ENCODE results near the gene PSENEN.

The PSENEN gene

DNA sequence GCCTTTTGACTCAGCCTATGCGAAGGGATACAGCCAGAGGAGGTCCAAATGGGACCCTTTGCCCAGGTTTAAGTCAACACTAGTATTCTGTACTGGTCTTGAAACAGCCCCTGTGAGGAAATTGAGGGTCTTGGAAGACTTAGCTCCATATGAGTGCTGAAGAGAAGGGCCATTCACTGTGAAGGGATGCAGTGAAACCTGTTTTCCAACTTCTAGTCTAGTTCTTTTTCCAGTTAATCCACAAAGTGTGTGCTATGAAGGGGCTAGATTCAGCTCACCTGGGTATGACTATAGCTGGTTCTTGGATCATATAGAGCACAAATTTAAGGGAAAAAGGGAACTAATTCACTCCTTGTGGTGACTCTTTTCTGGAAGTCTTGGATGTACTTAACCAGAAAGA lies 37.1 kb upstream of the PSENEN start:
- TF ChIP-seq, protein P1, sequence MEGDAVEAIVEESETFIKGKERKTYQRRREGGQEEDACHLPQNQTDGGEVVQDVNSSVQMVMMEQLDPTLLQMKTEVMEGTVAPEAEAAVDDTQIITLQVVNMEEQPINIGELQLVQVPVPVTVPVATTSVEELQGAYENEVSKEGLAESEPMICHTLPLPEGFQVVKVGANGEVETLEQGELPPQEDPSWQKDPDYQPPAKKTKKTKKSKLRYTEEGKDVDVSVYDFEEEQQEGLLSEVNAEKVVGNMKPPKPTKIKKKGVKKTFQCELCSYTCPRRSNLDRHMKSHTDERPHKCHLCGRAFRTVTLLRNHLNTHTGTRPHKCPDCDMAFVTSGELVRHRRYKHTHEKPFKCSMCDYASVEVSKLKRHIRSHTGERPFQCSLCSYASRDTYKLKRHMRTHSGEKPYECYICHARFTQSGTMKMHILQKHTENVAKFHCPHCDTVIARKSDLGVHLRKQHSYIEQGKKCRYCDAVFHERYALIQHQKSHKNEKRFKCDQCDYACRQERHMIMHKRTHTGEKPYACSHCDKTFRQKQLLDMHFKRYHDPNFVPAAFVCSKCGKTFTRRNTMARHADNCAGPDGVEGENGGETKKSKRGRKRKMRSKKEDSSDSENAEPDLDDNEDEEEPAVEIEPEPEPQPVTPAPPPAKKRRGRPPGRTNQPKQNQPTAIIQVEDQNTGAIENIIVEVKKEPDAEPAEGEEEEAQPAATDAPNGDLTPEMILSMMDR (IDR thresholded peaks at IDR 0.05; ENCODE audit: low read depth, low read length, missing control alignments): no peak
- no peak for DNase-seq (ENCODE audit: extremely low read depth, low read depth)
- H3K4me3 ChIP-seq (replicated peaks; ENCODE audit: low read depth, low read length): no peak overlapping the region

DNA sequence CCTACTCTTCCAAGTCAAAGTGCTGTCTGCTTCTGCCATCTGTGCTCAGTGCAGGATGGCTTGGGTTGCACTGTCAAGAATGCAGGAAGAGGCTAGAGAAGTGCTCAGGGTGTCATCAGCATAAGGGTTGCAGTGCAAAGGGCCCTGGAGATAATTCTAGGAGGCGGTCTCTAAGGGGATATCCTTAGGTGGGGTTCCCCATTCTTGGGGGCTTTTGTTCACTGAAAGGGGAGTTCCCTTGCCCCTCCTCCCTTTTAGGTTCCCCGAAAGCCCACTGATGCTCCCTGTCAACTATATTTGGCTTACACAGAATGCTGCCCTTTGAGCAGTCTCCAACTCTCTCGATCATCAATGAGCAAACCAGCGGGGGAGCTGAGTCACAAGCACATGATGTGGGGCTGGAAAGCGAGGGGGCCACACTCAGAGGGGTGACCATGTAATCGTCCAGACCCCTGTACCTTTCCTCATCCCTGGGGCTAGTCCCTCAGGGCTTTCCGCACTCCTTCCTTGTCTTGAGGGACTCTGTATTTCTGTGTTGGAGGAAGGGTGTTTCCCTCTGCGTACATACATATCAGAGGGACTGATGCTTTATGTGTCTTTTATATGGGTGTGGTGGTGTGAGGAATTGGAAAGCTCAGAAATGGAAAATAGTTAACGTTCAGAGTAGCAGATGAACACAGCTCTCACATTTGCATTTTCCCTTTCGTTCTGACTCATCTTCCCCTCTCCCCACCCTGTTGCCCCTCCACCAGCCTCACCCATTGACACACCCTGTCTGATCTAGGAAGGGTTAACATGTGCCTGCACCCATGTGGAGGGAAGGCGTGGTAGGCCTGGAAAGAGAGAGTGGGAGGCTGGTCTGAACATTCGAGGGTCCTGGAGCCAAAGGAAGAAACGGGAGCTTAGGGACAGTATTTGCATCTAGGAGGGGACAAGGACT lies 34.4 kb upstream of the PSENEN start:
- TF ChIP-seq, protein P1 (IDR thresholded peaks at IDR 0.05; ENCODE audit: low read depth, low read length, missing control alignments): no peak
- no peak for DNase-seq (ENCODE audit: extremely low read depth, low read depth)
- no peak overlapping the region for H3K4me3 ChIP-seq (replicated peaks; ENCODE audit: low read depth, low read length)

DNA sequence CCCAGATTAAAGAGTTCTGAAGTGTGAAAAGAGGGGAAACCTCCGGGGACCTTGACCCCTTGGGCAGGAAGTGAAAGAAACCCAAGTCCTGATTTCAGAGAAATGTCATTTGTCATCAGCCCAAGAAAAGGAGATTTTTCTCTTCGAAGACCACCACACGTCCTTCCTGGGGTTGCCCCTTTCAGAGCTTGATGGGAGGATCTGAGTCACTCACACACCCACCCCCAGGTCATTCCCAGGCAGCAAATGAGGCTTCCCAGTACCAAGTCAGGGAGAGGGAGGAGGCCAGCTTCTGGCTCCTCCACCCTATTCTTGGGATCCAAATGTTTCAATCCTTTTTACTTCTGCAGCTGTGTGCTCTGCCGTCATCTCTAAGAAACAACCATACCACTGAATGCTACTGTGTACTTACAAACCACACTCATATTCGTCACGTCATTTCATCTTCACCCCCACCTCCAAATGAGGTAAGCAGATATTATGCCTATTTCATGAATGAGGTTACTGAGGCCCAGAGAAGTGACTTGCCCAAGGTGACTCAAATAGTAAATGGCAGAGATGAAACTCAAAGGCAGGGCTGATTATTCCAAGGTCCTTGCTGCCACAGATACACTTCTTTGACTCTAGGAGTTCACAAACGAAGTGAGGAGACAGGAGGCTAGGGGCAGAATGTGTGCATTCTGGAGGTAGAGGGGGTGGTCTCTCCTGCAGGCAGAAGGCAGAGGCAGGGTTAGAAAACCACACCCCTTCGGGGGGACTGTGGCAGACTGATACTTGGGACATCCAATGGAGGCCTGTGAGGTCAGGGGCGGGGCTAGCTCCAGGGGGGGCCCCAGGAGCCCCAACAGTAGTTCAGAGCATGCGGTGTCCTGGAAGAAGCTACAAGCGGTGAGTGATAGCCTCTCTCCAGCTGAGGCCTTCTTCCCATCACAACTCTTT lies 32.6 kb upstream of the PSENEN start:
- no peak for DNase-seq (ENCODE audit: extremely low read depth, low read depth)
- TF ChIP-seq, protein P1 (IDR thresholded peaks at IDR 0.05; ENCODE audit: low read depth, low read length, missing control alignments): no peak
- H3K4me3 ChIP-seq (replicated peaks; ENCODE audit: low read depth, low read length): no peak overlapping the region

DNA sequence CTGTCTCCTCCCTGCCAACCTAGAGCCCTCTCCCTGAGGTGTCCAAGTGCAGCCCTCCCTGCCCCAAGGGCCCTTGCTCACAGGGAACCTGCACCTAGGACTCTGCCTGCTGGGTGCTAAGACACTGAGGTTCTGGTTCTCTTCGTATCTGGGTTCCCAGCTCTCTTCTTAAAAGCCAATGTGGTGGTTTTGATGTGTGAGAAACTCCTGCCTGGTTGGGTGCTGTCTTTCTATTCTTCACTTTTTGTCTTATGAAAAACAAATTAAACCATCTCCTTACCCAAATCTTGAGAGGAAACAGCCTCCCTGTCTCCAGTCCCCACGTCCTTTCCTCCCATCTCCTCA lies 32.0 kb upstream of the PSENEN start:
- TF ChIP-seq, protein P1 (IDR thresholded peaks at IDR 0.05; ENCODE audit: low read depth, low read length, missing control alignments): no peak
- no peak overlapping the region for H3K4me3 ChIP-seq (replicated peaks; ENCODE audit: low read depth, low read length)

DNA sequence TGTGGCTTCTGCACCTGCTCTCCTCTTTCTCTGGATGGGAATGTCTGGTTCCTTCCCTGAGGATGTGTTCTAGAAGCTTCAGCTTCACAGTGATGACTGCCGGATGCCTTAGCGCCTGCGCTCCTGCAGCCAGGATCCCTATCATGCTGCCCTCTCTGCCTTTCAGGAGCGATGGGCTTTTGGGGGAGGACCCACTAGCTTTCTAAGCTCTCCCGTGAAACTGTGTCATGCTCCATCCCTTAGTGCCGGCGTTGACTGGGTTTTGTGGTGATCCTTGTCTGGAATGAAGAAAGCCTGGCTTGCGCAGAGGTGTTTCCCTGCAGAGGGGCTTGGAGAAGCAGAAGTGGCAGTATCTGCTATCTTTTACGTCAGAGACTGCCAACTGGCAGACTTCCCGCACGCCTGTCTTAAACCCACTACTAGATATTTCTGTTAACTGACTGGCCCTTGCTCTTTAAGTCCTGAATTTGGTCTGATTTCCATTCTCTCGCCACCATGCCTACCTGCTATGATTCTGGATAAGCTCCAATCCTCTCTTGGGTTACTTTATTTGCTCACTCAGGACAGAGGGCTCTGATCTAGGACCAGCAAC lies 31.5 kb upstream of the PSENEN start:
- TF ChIP-seq, protein P1 (IDR thresholded peaks at IDR 0.05; ENCODE audit: low read depth, low read length, missing control alignments): no peak
- DNase-seq (ENCODE audit: extremely low read depth, low read depth): no peak
- no peak overlapping the region for H3K4me3 ChIP-seq (replicated peaks; ENCODE audit: low read depth, low read length)

More for the DNA sequence above, 32.0 kb upstream of the PSENEN start:
- no peak for DNase-seq (ENCODE audit: extremely low read depth, low read depth)

DNA sequence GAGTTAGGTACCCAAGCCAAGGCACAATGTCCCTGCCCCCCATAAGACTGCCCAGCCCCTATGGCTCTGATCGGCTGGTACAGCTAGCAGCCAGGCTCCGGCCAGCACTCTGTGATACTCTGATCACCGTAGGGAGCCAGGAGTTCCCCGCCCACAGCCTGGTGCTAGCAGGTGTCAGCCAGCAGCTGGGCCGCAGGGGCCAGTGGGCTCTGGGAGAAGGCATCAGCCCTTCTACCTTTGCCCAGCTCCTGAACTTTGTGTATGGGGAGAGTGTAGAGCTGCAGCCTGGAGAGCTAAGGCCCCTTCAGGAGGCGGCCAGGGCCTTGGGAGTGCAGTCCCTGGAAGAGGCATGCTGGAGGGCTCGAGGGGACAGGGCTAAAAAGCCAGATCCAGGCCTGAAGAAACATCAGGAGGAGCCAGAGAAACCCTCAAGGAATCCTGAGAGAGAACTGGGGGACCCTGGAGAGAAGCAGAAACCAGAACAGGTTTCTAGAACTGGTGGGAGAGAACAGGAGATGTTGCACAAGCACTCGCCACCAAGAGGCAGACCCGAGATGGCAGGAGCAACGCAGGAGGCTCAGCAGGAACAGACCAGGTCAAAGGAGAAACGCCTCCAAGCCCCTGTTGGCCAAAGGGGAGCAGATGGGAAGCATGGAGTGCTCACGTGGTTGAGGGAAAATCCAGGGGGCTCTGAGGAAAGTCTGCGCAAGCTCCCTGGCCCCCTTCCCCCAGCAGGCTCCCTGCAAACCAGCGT lies 30.7 kb upstream of the PSENEN start:
- no peak overlapping the region for H3K4me3 ChIP-seq (replicated peaks; ENCODE audit: low read depth, low read length)
- no peak for DNase-seq (ENCODE audit: extremely low read depth, low read depth)
- TF ChIP-seq, protein P1 (IDR thresholded peaks at IDR 0.05; ENCODE audit: low read depth, low read length, missing control alignments): no peak

All from HFF-Myc (cell line).